ENCODE data around the gene JARID2.

Gene JARID2

DNA sequence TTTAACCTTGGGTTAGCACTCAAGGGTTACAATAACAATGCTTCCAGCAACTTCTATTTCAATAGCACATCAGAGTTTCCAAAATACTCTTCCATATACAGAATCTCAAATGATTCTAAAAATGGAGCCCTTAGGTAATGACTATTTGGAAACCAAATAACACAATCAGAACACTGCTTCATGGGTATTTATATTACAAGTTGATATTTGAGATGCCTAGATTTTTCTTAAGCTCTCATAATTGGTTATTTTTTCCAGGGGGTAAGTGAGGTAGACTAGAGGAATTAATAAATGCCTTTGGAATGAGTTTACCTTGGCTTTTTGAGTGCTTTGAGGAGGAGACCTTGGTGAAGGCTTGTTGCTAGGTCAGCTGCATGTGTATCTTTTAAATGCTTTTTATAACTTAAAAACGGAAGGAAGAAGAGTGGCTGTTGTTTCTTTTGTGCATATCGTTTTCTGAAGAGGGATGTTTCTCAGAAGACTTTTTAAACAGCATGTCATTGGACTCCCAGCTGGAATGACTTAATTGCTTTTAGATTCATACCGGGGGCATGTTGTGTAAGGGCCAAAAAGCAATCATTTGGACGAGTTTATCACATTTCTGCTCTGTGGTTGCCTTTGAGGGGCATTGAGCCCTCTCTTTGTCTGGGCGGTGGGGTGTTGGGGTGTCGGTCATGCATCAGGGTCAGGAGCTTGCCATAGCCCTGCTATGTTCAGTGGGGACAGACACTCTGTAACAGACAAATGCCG is 230.9 kb downstream of the JARID2 start:
- no peak for DNase-seq

DNA sequence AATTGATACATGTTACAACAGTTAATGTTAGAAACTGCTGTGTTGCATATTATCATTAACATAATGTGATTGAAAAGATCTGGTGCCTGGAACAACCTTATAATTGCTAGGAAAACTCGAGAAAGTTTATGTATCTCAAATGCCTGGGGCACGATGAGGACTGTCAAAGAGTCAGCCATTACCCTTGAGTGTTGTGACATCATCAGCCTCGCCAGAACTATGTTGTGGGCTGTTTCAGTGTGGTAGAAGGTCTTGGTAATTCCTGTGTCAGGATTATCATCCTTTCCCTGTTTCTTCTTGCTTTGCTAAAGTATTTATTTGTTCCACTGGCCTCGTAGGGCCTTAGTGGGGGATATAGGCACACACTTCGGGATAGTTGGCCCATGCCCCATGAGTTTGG is 231.9 kb downstream of the JARID2 start:
- no peak for DNase-seq

DNA sequence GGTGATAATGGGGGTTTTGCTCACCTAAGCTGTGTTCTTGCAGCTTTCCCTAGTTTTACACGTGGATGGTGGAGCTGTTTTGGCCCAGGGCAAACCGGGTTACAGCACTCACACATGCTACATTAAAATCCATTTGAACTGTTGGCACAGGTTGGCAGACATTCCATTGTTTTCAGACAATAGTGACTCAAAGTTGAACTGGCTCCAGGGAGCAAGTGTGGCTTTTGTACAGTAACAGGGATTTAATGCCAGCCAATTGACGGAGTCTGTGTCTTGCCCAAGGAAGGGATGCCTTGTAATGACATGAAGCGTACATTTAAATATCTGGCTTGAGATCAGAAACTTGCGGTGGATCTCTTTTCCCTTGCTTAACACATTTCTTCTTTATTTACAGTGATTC is 233.9 kb downstream of the JARID2 start:
- no peak for DNase-seq

DNA sequence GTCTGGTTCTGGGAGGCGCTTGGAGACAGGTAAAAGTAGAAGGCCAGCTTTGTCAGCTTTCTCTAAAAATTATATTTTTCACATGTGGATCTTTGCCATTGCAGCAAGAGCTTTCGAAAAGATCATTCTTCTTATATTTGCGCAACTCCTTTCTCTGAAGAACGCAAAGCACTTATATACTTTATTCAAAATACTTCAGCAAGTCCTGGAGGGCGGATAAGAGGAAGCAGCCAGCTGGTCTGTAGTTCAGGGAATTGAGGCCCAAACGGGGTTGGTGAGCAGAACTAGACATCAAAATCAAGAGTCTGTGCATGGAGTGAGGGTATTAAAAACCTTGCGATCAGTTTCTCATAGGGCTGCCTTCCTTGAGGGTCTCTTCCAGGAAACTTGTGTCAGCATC is 234.7 kb downstream of the JARID2 start:
- DNase-seq, result no peak

DNA sequence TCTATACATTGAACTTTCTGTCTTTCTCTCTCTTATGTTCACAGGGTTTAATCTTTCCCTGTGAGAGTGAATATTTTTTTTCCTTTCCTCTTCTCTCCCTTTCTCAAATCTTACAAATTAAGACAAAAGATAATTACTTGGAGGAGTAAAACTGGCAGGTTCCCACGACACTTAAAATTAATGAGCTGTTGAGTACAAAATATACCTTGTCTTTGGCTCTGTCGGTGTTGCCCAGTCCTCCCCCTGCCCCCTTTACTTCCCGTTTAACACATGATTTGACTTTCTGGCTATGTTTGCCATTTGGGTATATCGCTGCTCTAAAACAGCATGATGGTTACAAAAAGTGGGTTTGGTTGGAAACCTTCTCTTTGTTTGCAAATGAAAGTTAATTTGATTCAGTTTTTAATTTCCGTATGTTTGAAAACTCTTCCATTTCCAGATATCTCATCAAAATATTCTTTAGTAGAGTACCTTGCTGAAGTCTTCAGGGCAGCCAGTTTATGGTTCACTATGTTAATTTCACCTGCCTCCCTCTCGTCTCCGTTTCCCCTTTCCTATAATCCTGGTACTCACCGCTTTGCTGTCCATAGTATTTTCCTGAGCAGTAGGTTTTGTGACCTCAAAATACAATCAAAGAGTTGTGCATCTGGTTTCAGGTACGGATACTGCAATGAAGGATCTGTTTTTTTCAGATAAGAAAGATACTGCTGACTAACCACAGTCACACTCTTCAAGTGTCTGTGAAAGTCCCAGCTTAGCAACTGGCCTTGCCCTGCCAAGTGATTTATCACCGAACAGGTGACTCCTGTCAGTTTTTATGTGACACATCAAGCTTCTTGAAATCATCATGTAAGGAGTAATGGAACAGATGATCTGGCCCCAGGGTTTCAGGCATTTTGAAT is 235.8 kb downstream of the JARID2 start:
- no peak for DNase-seq

DNA sequence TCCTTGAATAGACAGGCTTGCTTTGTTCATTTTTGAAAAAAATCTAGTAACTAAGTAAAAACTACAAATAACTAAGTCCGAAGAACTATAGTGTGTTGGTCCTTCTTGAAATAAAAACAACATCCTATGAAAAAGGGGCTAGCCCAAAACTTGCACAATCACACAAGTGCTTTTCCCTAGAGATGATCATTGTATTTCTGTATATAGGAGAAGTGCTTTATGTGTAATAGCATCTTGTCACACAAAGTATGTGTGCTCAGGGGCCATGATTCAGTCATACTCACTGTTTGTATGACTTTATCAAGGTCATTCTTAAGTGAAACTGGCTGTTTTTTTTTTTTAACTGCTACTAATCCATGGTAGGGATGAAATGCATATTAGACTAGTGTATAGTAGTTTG is 237.2 kb downstream of the JARID2 start:
- no peak for DNase-seq

DNA sequence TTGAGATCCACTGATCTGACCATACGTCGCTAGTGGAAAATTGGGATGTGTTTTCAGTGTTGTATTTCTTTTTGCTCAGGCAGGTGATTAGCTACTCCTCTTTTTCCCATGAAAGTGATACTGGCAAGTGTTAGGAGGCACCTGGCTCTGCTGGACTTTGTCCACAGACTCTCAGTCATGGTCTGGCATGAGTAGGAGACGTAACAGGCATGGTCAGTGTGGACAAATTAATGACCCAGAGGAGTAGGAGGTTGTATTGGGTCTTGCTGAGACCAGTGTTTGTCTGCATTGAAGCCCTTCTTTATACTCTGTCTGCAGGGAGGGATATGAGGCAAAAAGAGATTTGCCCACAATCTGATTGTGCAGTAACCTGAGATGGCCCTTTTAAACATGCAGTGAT is 238.3 kb downstream of the JARID2 start:
- no peak for DNase-seq

DNA sequence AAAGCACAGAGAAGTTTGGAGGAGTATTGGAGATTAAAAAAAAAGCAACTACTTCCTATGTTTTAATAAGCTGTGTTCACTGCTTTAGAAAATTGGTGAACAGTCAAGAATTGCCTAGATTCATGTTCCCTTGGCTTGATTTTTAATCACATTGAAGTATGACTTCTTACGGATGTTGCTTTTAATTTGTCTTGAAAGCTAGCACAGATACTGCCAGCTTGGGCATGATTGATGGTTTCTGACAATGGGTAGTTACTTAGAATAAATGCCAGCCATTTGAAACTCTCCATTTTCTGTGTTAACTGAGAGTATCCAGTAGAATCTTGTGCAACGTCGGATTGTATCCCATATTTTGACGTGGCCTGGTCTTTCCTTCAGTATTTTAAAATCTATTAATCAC is 239.0 kb downstream of the JARID2 start:
- DNase-seq, result no peak

DNA sequence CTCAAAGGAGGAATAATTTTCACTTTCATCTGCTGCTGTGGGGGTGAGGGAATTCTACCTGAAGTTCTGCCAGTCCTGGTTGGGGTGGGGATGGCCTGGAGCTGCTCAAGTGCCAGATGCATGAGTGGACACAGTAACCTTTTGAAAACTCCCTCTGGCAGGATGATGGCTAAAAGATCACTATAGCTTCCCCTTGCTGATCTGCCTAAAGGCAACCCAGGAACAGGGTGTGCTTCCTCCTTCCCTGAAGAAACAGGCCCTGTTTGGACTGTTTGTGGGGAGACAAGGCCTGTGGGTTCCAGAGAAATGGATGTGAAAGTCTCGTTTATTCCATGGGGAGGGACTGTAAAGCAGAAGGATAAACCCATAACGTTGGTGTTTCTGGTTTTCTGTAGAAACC is 240.1 kb downstream of the JARID2 start:
- no peak for DNase-seq

DNA sequence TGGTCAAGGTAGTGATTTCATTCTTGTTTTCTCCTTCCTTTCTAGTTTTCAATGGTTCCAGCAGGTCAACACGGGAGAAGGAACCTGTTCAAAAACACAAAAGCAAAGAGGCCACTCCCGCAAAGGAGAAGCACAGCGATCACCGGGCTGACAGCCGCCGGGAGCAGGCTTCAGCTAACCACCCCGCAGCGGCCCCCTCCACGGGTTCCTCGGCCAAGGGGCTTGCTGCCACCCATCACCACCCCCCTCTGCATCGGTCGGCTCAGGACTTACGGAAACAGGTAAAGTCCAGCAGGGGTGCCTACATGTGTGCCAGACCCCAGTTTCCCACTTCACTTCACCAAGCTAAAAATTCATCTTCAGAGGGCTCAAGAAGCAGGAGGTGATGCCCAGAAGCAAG is 241.4 kb downstream of the JARID2 start:
- DNase-seq, result no peak

DNA sequence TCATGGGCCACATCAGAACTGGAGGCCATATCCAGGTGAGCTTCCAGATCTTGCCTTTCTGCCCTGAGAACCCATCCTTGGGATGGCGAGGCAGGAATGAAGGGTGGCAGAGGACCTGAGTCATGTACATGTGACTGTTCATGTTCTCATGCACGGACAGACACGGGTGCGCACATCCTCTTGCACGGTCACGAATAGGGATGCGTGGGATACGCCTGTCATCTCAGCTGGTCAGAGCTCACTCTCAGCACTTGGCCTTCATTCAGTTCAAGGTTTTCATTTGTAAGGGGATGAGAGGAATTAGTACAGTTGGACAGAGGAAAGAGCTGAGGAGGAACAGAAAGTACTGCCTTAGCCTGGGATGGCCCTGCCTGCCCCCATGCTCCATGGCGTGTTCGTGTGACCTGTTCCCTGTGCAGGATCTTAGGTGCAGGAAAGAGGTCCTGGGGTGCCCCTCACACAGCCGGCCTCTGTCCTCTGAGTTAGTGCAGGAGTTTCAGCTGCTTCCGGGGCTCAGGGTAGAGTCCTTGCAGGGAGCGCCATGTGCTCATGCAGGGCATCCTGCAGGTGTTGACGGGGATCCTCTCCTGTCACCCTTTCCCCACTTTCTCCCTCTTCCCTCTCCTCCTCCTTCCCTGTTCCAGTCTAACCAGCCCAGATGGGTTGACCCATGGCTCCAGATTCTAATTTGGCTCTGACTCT is 243.5 kb downstream of the JARID2 start:
- DNase-seq, result no peak

DNA sequence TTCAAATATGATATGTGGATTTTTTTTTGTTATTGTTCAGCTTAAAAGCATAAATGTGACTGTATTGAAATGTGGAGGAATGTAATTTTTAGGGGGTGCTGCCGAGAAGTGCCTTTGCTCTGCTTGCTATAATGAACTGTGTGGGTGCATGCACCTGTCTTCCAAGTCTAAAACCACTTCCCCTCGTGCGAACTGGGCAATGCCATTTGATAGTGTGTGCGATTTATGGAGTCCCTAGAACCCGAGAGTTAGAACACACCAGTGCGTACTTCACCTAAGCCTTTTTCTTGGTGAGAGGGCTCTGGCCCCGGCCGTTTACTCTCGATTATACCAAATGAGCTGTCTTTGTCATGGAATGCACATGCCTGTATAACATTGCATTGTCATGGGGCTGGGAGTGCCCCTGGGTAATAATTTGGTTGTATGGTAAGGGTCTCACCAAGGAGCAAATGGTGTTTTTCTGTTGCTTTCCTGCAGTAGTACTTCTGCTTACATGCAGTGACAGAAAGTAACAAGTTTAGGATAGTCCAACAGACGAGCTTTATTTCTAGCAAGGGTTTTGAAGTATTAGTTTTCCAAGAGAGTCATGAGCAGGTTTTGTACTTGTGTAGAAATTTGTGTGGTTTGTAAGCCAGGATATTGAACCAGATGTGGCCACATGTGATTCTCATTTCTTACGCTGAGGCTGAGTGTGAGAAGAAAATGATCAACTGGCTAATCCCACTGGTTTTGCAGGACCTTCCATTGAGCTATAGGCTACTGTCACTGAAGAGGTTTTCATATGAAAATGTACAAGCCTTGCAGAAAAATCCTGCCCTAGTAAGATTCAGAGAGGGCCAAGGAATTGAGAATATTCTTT is 244.6 kb downstream of the JARID2 start:
- no peak for DNase-seq

DNA sequence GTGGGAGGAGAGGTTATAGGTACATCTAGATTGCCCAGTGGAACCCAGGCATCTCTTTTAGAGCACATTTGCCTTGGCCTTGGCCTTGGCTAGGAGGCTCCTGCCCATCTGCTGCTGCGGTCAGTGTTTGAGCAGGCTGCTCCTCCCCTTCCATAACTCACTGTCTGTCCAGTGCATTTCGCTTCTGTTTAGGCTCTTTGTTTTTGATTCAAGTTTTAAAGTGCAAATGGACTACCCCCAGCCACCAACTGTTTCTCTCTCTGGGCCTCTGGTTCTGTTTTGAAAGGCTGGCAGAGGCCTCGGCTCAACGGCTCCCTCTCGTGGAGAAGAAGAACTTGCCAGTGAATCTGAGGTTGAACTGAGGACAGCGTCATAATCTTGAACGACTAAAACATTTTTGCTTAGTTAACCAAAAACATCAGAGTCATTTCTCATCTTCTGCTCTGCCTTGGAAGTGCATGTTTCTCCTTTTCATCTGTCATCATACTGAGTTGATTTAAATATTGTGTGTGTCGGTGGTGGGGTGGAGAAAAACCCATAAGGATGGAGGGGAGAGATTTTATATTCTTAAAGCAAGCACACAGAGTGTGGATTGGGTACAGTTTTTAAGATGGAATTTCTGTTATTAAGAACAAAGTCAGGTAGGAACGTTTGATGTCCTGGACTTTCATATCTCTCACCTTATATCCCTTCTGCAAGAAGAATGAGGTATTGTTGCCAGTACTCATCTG is 245.6 kb downstream of the JARID2 start:
- DNase-seq, result peak; percentile 15 to 40

DNA sequence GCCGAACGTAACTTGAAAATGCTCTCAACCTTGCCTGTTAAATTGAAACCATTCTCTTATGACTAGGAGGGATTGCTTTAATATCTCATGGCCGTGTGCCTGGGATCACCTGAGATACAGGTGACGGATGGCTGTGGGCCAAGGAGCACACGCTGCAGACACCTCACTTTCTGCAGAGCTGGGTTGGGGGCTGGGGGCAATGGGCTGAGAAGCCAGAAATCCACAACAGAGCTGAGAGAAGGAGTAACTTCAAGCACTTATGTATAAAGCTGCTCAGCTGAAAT is 246.1 kb downstream of the JARID2 start:
- no peak for DNase-seq

DNA sequence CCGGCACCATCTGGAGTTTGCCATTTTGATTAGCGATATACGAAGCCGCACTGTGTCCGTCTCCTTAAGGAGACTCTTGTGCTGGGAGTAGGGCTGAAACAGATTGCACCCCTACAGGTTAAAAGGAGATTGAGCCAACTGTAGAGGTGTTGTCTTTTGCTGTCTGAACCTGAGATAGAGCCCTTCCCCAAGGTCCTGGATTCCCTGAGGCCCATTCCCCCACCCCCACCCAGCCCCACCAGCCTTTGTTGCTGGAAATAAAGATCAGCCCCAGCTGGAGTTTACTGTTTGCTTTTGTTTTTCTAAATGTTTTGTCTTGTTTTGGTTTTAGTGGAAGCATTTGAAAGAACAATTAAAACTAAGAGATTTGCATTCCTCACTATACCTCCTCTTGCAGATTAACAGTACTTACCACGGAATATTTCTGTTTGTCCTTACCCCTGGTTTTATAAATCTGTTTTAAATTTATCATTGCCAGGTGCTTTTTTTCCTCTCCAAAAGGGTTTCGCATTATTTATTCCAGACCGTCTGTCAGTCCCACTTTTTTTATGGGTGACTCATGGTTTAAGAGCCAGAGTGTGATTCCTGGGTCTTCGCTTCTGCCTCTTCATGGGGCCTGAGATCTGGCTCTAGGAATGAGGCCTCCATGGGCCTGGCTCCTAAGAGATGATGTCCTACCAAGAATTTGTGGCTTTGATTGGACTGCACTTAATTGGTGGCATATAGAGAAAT is 247.7 kb downstream of the JARID2 start:
- no peak for DNase-seq

DNA sequence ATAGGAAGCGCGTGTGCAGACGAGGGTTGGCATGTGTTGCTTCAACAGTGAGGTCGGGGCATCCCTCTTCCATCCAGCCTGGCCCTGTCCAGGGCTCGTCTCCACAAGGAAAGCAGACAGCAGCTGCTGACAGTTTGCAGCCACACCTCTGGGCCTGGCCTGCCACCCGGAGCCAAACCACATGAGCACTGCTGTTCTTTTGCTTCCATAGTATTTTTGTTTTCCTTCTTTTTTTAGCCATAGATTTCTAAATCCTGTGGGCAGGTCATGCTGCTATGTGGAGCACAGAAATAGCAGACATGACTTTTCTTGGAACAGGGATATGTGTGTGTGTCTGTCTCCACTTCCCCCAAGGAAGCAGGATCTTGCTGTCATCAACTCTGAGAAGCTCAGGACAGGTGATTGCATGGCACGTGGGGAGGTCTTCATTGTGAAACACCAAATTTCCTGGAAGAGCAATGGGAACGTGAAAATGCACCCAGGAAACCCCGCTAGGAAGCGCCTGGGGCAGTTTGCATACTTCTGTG is 249.6 kb downstream of the JARID2 start:
- no peak for DNase-seq

DNA sequence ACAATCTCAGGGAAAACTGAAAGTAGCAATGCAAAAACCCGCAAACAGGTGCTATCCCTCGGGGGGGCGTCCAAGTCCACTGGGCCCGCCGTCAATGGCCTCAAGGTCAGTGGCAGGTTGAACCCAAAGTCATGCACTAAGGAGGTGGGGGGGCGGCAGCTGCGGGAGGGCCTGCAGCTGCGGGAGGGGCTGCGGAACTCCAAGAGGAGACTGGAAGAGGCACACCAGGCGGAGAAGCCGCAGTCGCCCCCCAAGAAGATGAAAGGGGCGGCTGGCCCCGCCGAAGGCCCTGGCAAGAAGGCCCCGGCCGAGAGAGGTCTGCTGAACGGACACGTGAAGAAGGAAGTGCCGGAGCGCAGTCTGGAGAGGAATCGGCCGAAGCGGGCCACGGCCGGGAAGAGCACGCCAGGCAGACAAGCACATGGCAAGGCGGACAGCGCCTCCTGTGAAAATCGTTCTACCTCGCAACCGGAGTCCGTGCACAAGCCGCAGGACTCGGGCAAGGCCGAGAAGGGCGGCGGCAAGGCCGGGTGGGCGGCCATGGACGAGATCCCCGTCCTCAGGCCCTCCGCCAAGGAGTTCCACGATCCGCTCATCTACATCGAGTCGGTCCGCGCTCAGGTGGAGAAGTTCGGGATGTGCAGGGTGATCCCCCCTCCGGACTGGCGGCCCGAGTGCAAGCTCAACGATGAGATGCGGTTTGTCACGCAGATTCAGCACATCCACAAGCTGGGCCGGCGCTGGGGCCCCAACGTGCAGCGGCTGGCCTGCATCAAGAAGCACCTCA is 250.7 kb downstream of the JARID2 start:
- no peak for DNase-seq

DNA sequence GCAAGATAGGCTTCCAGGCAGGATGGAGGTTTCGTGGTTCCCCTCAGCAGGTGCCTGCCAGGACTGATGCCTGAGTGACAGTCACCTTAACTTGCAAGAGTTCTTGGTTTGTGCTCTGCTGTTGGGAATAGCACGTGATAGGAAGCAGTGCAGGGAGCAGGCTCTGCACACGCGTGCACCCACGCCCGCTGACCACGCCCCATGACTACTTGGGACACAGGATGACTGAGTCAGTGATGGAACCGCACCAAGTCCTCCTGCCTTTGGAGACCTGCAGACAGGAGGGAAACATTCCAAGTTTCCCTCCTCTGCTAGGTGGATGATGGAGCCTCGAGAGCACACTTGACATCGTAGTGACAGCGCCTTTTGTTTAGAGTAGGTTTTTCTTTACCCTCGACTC is 252.8 kb downstream of the JARID2 start:
- DNase-seq, result no peak

DNA sequence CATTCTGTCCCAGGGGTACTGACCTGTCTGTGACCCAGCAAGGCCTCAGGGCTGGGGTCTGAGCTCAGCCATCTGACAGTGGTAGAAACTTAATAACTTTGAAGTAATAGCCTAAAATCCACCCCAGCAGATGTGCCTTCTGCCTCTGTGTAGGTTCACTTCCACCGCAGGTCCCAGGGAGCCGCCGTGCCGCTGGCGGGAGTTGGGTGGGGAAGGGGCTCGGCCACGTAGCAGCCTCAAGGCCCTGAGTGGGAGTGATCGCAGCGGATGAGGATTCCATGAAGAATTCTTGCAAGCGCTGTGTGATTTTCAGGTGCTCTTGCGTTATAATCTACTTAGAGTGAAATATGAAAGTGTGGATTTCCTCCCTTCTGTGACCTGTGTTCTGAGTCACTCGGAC is 253.3 kb downstream of the JARID2 start:
- no peak for DNase-seq

DNA sequence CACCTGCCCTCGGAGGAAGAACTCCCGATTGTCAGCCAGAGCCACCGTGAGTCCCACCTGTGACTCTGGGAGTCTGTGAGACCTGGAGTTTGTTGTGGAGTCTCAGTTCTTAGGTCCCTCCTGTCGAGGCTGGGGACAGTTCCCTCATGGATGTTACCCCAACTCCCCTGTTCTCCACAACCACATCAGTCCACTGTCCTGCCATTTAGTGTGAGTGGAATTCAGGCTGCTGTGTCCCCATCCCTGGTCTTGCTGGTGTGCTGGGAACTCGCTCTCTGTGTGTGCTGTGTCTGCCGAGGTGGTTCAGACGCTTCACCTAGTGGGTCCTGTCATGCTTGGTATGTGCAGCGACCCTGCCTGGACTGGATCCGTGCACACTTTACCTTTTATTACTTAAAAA is 253.7 kb downstream of the JARID2 start:
- DNase-seq, result no peak

All from bone marrow (tissue), 2 donors.